Measurements from ENCODE around the gene KIAA0513.

KIAA0513 gene

GRCh38 chr16:85005285-85006069, 22.1 kb upstream of the KIAA0513 start:
- DNase-seq (ENCODE audit: low spot score) = no peak

DNA sequence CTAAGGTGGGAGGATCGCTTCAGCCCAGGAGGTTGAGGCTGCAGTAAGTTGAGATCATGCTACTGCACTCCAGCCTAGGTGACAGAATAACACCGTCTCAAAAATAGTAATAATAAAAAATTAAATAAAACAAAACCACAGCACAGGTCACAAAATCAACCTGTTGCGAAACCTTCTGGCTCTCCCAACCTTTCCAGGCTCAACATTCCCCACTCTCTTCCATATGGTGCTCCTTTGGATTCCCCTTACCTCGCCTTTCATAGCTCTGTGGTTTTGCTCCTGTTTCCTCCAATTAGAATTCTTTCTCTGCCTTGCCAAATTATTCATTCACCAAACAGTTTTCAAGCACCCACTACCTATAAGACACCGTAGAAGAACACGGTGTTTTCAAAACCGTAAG, 21.0 kb upstream of the KIAA0513 start:
- no peak for DNase-seq (ENCODE audit: low spot score)

GRCh38 chr16:85007496-85008214, 19.9 kb upstream of the KIAA0513 start:
- no peak for DNase-seq (ENCODE audit: low spot score)

DNA sequence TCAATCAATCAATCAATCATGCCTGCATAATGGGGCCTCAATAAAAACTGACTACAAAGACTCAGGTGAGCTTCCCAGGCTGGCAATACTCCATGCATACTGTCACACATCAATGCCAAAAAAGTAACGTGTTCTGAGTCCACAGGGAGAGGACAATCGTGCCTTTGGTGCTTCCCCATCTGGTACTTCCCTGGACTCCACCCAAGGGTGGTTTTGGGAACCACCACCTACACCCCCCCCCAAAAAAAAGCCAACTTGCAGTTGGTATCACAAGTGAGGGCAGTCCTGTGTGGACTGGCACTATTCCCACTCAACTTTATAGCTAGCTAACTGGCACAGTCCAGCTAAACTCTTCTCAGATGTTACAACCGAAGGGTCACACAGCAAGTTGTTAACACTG, 19.3 kb upstream of the KIAA0513 start:
- no peak for DNase-seq (ENCODE audit: low spot score)

- no peak for DNase-seq (ENCODE audit: low spot score)
Measured at GRCh38 chr16:85010446-85010930, 17.1 kb upstream of the KIAA0513 start.

DNA sequence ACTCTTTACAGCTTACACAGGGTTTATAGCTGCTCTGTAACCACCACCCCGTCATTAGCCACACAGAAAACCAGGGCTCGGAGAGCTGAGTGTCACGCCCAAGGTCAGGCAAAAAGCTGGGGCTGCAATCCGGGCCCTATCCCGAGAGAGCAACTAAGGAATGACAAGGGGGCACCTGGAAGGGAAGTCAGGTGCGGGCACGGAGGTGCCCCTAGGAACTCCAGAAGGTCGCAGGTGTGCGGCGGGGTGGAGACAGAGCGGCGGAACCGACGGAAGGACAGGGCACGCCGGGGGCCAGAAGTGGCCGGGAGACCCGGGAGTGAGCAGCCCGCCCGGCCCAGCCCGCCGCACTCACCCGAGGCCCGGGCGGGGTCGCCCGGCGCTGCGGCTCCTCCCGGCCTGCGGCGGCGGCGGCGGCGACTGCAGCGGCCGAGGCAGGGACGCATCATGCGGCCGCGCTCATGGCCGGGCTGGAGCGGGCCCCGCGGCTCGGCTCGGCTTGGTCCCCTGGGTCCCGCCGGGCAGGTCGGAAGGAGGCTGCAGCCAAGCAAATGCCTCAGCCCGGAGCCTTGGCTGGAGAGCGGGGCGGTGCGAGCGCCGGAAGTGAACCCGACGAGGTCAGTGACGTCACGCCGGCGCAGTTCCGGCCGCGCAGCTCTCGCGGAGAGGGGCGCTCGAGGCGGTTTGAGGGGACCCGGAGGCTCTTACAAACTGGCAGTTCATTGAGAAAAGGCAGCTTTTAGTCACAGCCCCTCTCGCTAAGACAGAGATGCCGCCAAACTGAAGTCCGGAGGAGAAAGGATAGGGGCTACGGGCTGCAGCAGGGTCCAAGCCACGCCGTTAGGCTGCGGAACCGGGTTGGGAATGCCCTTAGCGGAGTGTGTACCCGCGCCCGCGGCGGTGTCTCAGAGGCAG, 16.4 kb upstream of the KIAA0513 start, which contains the start of gene ZDHHC7:
TSS of gene ZDHHC7 (minus strand) at position 605 of the 915 bp plus-strand sequence. CDS start 20,917 bp downstream, outside the sequence.
- peak; percentile 61 for DNase-seq (ENCODE audit: low spot score)

- no peak for DNase-seq (ENCODE audit: low spot score)
Measured at GRCh38 chr16:85011846-85012284, 15.7 kb upstream of the KIAA0513 start.

DNA sequence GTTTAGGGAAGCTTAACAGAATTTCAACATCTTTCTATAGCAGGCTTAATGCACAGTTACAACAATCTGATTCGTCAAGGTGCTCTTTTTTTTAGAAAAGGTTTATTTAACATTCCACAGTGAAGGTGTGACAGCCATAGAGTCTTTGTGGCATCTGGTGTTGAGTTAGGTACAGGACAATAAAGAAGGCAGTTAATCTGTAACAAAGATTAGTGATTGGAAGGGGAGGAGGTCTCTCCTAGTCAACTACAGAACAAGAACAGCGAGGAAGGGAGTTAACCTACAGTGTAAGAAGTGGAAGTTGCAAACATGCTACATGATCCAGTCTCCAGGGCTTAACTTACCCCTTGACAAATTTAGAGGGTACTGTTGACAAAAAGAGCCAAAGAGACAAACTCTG, 13.3 kb upstream of the KIAA0513 start:
- DNase-seq (ENCODE audit: low spot score) = no peak

GRCh38 chr16:85015481-85016187, 12.0 kb upstream of the KIAA0513 start:
- DNase-seq (ENCODE audit: low spot score) = no peak

DNA sequence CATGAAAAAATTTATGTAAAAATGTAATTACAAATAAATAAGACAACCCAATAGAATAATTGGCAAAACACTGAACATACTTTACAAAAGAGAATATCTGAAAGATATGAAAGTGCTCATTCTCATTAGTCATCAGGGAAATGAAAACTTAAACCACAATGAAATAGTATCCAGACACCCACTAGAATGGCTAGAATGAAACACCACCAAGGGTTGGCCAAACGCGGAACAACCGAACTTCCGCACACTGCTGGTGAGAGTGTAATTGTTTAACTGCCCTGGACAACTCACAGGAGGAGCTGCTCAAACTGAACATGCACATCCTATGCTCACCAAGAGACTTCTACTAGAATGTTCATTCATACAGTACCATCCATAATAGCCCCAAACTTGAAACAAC, 10.4 kb upstream of the KIAA0513 start:
- no peak for DNase-seq (ENCODE audit: low spot score)

GRCh38 chr16:85017633-85018032, 10.0 kb upstream of the KIAA0513 start:
- no peak for DNase-seq (ENCODE audit: low spot score)

DNA sequence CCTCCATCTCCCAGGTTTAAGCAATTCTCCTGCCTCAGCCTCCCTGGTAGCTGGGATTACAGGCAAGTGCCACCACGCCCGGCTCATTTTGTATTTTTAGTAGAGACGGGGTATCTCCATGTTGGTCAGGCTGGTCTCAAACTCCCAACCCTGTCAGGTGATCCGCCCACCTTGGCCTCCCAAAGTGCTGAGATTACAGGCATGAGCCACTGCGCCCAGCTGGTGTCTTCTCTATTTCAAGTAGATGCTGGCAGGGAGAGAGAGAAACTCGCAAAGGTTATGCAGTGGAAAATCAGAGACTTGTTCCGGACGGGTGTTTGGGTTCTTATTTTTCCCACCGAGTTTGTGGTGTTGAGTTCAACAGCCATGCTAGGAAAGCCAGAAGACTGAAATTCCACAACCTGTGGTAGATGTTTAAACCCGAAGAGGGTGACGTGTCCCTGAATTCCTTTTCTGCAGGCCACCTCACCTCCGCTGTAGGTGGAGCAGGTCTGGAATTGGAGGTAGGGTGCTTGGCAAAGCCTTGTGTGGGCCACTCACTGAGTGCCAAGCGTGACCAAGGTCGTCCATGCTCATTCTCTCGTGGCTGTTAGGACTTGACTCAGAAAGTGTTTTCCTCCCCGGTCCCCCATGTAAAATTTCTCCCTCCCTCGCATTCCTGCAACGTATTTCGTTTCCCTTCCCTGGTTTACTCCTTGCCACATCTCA, 8.9 kb upstream of the KIAA0513 start:
- no peak for DNase-seq (ENCODE audit: low spot score)

GRCh38 chr16:85019659-85020245, 7.8 kb upstream of the KIAA0513 start:
- DNase-seq (ENCODE audit: low spot score) = no peak

- no peak for DNase-seq (ENCODE audit: low spot score)
Measured at GRCh38 chr16:85025781-85026653, 1.6 kb upstream of the KIAA0513 start.

DNA sequence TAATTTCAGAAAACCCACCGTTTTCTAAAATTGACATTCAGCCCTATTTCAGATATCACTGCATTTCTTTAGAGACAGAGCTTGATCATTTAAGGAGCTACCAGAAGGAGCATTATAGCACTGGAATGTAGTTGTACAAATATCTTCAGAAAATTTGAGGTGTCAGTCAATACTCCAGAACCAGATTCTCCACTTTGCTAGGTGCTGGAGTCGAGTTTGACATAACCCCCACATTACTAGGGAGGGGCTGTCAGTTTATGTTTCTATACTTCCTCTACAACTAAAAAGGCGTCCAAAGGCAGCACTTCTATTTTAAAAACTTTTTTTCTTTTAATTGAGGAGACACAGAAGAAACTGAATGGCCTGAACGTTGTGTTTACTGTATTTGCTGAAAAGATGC, 892 bp upstream of the KIAA0513 start:
- DNase-seq (ENCODE audit: low spot score) = no peak

DNA sequence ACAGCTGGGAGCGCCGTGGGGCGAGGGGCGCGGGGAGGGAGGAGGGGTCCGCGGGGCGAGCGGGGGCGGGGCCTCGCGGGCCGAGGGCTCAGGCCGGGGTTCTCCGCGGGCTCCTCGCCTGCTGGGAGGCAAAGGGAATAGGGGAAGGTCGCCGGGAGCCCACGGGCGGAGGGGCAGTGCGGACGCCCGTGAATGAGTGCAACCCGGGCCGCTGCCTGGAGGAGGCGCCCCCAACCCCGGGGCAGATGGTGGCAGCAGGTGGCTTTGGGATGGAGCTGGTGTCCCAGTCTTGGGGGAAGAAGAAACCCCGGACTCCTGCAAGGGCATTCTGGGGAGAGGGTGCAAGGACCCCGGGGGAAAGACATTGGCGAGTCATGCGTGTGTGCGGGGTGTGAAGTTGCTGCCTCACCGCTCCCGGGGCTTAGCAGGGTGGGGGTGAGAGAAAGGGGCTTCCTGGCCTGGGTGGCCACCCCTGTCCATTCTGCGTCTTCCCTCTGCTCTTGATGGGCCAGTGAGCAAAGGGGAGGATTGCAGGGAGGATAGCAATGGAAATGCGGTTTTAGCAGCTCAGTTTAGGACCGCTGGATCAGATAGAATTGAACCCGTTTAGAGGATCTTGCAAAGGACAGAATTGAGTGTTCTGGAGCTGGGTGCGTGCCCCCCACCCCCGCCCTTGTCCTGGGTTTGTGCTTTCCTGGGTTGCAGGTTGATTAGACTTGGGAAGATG, 526 bp downstream of the KIAA0513 start:
- no peak for DNase-seq (ENCODE audit: low spot score)

DNA sequence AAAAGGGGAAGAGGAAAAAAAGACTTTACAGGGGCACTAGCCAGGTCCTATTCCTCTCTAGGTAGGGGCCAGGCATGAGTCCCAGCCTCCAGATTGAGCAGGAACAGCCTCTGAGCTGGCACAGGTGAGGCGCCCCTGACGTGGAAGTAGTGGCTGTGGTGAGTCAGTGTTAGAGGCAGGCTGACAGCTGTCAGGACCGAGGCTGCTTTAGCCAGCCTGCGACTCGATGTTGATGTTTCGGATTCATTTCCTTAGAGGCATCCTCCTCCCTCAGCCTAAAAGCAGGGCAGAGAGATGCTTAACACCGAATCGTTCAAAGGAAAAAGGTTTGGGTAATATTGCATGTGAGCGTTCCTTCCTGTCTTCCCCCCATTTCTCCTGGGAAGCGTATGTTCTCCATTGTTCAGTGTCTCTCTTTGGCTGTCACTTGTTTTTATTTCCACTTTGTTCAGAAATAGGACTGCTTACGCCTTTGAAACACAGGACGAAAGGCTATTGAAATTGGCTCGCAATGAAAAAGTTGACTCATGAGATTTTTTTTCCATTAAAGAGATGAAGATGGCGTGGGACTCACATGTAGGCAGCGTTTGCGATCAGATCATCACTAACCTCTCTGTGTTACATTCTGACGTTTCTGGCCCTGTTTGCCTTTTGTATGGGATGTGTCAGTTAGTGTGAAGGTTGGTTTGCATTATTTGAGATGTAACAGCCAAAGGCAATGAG, 1.3 kb downstream of the KIAA0513 start:
- peak; percentile 15 for DNase-seq (ENCODE audit: low spot score)

DNA sequence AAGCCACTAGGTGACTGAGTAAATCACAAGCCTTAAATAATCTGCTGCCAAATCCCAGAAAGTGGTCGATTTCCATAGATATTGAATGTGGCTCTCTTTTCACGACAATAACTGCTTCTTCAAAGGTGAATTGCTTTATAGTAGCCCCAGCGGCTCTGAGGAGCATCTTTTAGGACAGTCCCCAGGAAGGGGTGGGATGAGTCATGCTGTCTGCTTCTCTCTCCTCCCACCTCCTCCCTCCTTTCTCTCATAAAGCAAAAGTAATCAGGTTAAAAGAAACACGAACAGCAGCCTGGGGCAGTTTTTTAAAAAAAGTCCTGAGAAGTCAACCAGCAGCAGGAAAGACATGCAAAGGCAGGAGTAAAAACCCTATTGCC, 1.8 kb downstream of the KIAA0513 start:
- peak; percentile 23 for DNase-seq (ENCODE audit: low spot score)

All from COLO829 (cell line).